ENCODE results near the gene NT5C1B. TPM values are rescaled to one million over a fixed set of nuclear protein-coding genes. Genes with fewer than 3 reads are reported as not detected.

Gene NT5C1B
- total and polyA plus RNA-seq, 4 experiments from 2014 or later: 0.45 to 0.47 TPM; not detected in 2

Other genes with a start within 250 kb of the NT5C1B start
- gene RDH14, start 28.9 kb downstream of the NT5C1B start, total RNA-seq: 10 to 100 TPM; 18.0 to 19.1 TPM
- 10 to 100 TPM; 42.4 to 42.6 TPM for gene RDH14, start 28.9 kb downstream of the NT5C1B start, polyA plus RNA-seq

Data from CD4-positive, alpha-beta memory T cell (primary cell).